Natural killer cell (primary cell): ENCODE results near the gene UNC93A. TPM values are rescaled to one million over a fixed set of nuclear protein-coding genes. Genes with fewer than 3 reads are reported as not detected.

ENCODE experiments used
- ATAC-seq, 3 donors: fragments of 150-1000 bp in 2 of 3; fragments of 200-7000 bp in 1 of 3; cut with Tn5 transposase; 1 replicate in 1 of 3; 2 replicates in 2 of 3; pipeline ENCODE4 v1.10.0; 2021; ENCODE audit warnings: mild to moderate bottlenecking in 2 of 3, moderate library complexity in 2 of 3
- DNase-seq, 2 donors: peaks; one replicate each; pipeline versions ENCODE4 v3.0.0 to v3.0.0-alpha.2; 2013 to 2021; ENCODE audit warnings: mixed read lengths in 1 of 2
- H3K27ac ChIP-seq: one replicate; pipeline ENCODE4 v1.5.1; 2013; ENCODE audit warnings: mild to moderate bottlenecking, low read length
- H3K27me3 ChIP-seq: one replicate; pipeline ENCODE4 v1.6.1; 2013; ENCODE audit warnings: low read length; ENCODE audit not compliant: control insufficient read depth, insufficient read depth
- H3K36me3 ChIP-seq: one replicate; pipeline ENCODE4 v1.6.1; 2013; ENCODE audit warnings: low read length; ENCODE audit not compliant: control insufficient read depth, insufficient read depth
- H3K4me1 ChIP-seq: one replicate; pipeline ENCODE4 v1.6.1; 2013; ENCODE audit warnings: low read length; ENCODE audit not compliant: control insufficient read depth, insufficient read depth
- H3K4me3 ChIP-seq: one replicate; pipeline ENCODE4 v1.5.1; 2013; ENCODE audit warnings: low read length
- H3K9me3 ChIP-seq: one replicate; pipeline ENCODE4 v1.6.1; 2013; ENCODE audit warnings: low read length; ENCODE audit not compliant: control insufficient read depth, insufficient read depth
- H3K27ac Mint-ChIP-seq, 2 donors: one replicate each; pipeline ENCODE4 v1.8.0; 2022; ENCODE audit warnings: mild to moderate bottlenecking in 2 of 2, mixed read lengths in 2 of 2, moderate library complexity in 1 of 2
- H3K27me3 Mint-ChIP-seq, 2 donors: one replicate each; pipeline ENCODE4 v1.8.0; 2022; ENCODE audit warnings: low read depth in 2 of 2, mixed read lengths in 2 of 2
- H3K36me3 Mint-ChIP-seq: one replicate; pipeline ENCODE4 v1.8.0; 2022; ENCODE audit warnings: mixed read lengths
- H3K4me1 Mint-ChIP-seq, 2 donors: one replicate each; pipeline ENCODE4 v1.8.0; 2022; ENCODE audit warnings: mixed read lengths in 2 of 2
- H3K4me3 Mint-ChIP-seq: one replicate; pipeline ENCODE4 v1.8.0; 2022; ENCODE audit warnings: mild to moderate bottlenecking, moderate library complexity, mixed read lengths
- H3K9me3 Mint-ChIP-seq, 2 donors: one replicate each; pipeline ENCODE4 v1.8.0; 2022; ENCODE audit warnings: mixed read lengths in 2 of 2
- CTCF ChIP-seq: fragments of 200-600 bp; IDR thresholded peaks from one replicate; pipeline ENCODE4 v1.8.0; 2022; ENCODE audit warnings: antibody characterized with exemption
- WGBS: methylation state at CpG from one replicate; pipeline ENCODE4 v1.1.7; 2013; ENCODE audit warnings: missing lambda C conversion rate; ENCODE audit not compliant: insufficient coverage; 5-methylcytosine and 5-hydroxymethylcytosine counted together
- intact Hi-C: fragments of 100-400 bp; cut with micrococcal nuclease; formaldehyde crosslinking; loops from one replicate; pipeline ENCODE4 v1.14.2; 2022
- total RNA-seq, 4 donors: library from RNA; stranded (reverse); fragments of 120-200 nt in 1 of 4; gene quantifications; one replicate each; pipeline versions ENCODE4 v1.2.3 to v1.2.4, GENCODE V29; 2013 to 2022

UNC93A gene
- total RNA-seq, 3 donors from 2014 or later (not counting 1 experiment from before 2014, with no cell fraction given) = not detected

- no peak overlapping the region for H3K27ac Mint-ChIP-seq
- H3K4me1 ChIP-seq = no peaks in the 10 kb centered on the region
- H3K36me3 Mint-ChIP-seq = no peaks in the 10 kb centered on the region
- ATAC-seq (no peak), DNase-seq (no peak)
- H3K4me3 ChIP-seq = no peak overlapping the region
- no peaks in the 10 kb centered on the region for H3K27me3 ChIP-seq
- no peaks in the 10 kb centered on the region for H3K9me3 ChIP-seq
- H3K27ac ChIP-seq = no peak overlapping the region
- TF ChIP-seq CTCF = no peak
- H3K36me3 ChIP-seq = no peaks in the 10 kb centered on the region
- H3K27me3 Mint-ChIP-seq = peaks cover 11 to 14% of the 10 kb centered on the region in 2 donors
- H3K9me3 Mint-ChIP-seq = no peaks in the 10 kb centered on the region
- 77% methylated on average over 2 of the region's 3 CpGs for WGBS
- H3K4me1 Mint-ChIP-seq = no peaks in the 10 kb centered on the region
- intact Hi-C loops = no loop called here
- no peak overlapping the region for H3K4me3 Mint-ChIP-seq
Measured at GRCh38 chr6:167341665-167342655, 50.8 kb downstream of the UNC93A start.

- Mint-ChIP-seq H3K36me3 (no peaks in the 10 kb centered on the region), H3K4me3 (no peak overlapping the region), H3K27me3 (peaks cover 19 to 25% of the 10 kb centered on the region in 2 donors), H3K9me3 (no peaks in the 10 kb centered on the region), H3K27ac (no peak overlapping the region), H3K4me1 (no peaks in the 10 kb centered on the region)
- ATAC-seq (no peak), DNase-seq (no peak)
- H3K4me3 ChIP-seq = no peak overlapping the region
- H3K4me1 ChIP-seq = no peaks in the 10 kb centered on the region
- no peak for TF ChIP-seq CTCF
- intact Hi-C loops = no loop called here
- H3K36me3 ChIP-seq = no peaks in the 10 kb centered on the region
- no peak overlapping the region for H3K27ac ChIP-seq
- H3K27me3 ChIP-seq = no peaks in the 10 kb centered on the region
- no peaks in the 10 kb centered on the region for H3K9me3 ChIP-seq
- WGBS = 85% methylated on average over 14 of the region's 14 CpGs
Measured at GRCh38 chr6:167342879-167343610, 51.9 kb downstream of the UNC93A start.

GRCh38 chr6:167345348-167345747 lies 54.2 kb downstream of the UNC93A start:
- intact Hi-C loops = no loop called here
- peaks cover 4% of the 10 kb centered on the region for H3K4me1 ChIP-seq
- H3K36me3 Mint-ChIP-seq = no peaks in the 10 kb centered on the region
- peaks cover 2% of the 10 kb centered on the region for H3K27me3 ChIP-seq
- H3K36me3 ChIP-seq = no peaks in the 10 kb centered on the region
- no peak overlapping the region for H3K4me3 ChIP-seq
- peaks cover 34 to 41% of the 10 kb centered on the region in 2 donors for H3K27me3 Mint-ChIP-seq
- H3K9me3 Mint-ChIP-seq = no peaks in the 10 kb centered on the region
- no peak for TF ChIP-seq CTCF
- H3K27ac Mint-ChIP-seq = no peak overlapping the region
- H3K27ac ChIP-seq = no peak overlapping the region
- no peak overlapping the region for H3K4me3 Mint-ChIP-seq
- peaks cover 5 to 6% of the 10 kb centered on the region in 2 donors for H3K4me1 Mint-ChIP-seq
- DNase-seq (no peak), ATAC-seq (no peak)
- no peaks in the 10 kb centered on the region for H3K9me3 ChIP-seq
